ENCODE results near the gene BIRC6. TPM values are rescaled to one million over a fixed set of nuclear protein-coding genes. Genes with fewer than 3 reads are reported as not detected.
"Not testable (repeated sequence)": the region's sequence is repeated elsewhere in the genome, so short reads cannot be mapped to it uniquely, and the experiment has no call there.

Gene BIRC6
- polyA plus RNA-seq, 1 donor (not counting 4 experiments of a cell fraction or from before 2014, with no cell fraction given), result 57.0 TPM

DNA sequence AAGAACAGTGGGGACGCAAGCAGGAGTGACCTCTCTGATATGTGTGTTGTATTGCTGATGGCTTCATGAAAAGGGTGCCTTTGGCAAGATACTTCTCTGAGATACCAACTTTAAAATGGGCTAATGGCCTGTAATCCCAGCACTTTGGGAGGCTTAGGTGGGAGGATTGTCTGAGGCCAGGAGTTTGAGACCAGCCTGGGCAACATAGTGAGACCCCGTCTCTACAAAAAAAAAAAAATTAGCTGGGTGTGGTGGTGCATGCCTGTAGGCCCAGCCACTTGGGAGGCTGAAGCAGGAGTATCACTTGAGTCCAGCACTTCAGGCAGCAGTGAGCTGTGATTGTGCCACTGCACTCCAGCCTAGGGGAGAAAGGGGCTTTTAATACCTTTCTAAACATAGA is 9.8 kb downstream of the BIRC6 start:
- no peak for TF ChIP-seq CTCF (optimal IDR thresholded peaks at IDR 0.05 in 1 of 3, IDR thresholded peaks at IDR 0.05 in 1 of 3, conservative IDR thresholded peaks at IDR 0.05 in 1 of 3; ENCODE audit: extremely low read depth in 1 of 3, insufficient read depth in 2 of 3, low read length in 3 of 3)
- no peak for TF ChIP-seq EZH2 (IDR thresholded peaks at IDR 0.05; ENCODE audit: low read length)
- Histone ChIP-seq H3K9ac (ENCODE audit: control insufficient read depth, extremely low read depth, insufficient read depth, low read length) (no peak overlapping the region), H3K27ac (ENCODE audit: control insufficient read depth, insufficient read depth, low read length) (no peak overlapping the region), H3K9me1 (ENCODE audit: control insufficient read depth, extremely low read depth, insufficient read depth, low read length) (no peaks in the 10 kb centered on the region), H4K20me1 (ENCODE audit: control insufficient read depth, extremely low read depth, insufficient read depth, low read length) (peaks cover 18% of the 10 kb centered on the region), H3K4me1 (ENCODE audit: control insufficient read depth, extremely low read depth, insufficient read depth, low read length) (no peaks in the 10 kb centered on the region), H3K9me3 (ENCODE audit: control insufficient read depth, low read depth, low read length) (no peaks in the 10 kb centered on the region), H3K4me3 (ENCODE audit: control insufficient read depth in 2 of 3, extremely low read depth in 1 of 3, insufficient read depth in 2 of 3, low read depth in 1 of 3, low read length in 3 of 3) (no peak overlapping the region), H2AFZ (ENCODE audit: control insufficient read depth, low read length) (no peak overlapping the region), H3K27me3 (ENCODE audit: control insufficient read depth, extremely low read depth, insufficient read depth, low read length) (no peaks in the 10 kb centered on the region), H3K79me2 (ENCODE audit: control insufficient read depth, insufficient read depth, low read length) (peaks cover 97% of the 10 kb centered on the region), H3K36me3 (ENCODE audit: control insufficient read depth in 2 of 2, extremely low read depth in 1 of 2, insufficient read depth in 2 of 2, low read length in 2 of 2) (no peaks in the 10 kb centered on the region), H3K4me2 (ENCODE audit: control insufficient read depth, extremely low read depth, insufficient read depth, low read depth, low read length) (no peak overlapping the region)
- dilution Hi-C loops (cut with MboI; ENCODE audit: extremely low pct_ligation_motif_present, low sequenced_read_pairs), result no loop called here
- FAIRE-seq (no peak), DNase-seq (ENCODE audit: low read depth, low spot score) (no peak)

DNA sequence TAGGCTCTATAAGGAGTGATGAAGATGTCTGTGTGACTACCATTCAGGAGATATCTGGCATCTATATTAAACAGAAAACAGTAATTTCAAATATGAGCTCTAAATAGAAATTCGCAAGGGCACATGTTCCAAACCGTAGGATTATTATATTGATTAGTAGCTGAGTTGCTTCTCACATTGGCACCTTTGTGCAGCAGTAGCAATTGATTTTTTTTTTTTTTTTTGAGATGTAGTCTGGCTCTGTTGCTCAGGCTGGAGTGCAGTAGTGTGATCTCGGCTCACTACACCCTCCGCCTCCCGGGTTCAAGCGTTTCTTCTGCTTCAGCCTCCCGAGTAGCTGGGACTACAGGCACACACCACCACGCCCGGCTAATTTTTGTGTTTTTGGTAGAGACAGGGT is 12.4 kb downstream of the BIRC6 start:
- no peak overlapping the region for H2AFZ ChIP-seq (ENCODE audit: control insufficient read depth, low read length)
- TF ChIP-seq EZH2 (IDR thresholded peaks at IDR 0.05; ENCODE audit: low read length) (no peak), CTCF (optimal IDR thresholded peaks at IDR 0.05 in 1 of 3, IDR thresholded peaks at IDR 0.05 in 1 of 3, conservative IDR thresholded peaks at IDR 0.05 in 1 of 3; ENCODE audit: extremely low read depth in 1 of 3, insufficient read depth in 2 of 3, low read length in 3 of 3) (no peak)
- H3K4me2 ChIP-seq (ENCODE audit: control insufficient read depth, extremely low read depth, insufficient read depth, low read depth, low read length), result no peak overlapping the region
- no peak for DNase-seq (ENCODE audit: low read depth, low spot score)
- no peaks in the 10 kb centered on the region for H3K9me3 ChIP-seq (ENCODE audit: control insufficient read depth, low read depth, low read length)
- H3K9me1 ChIP-seq (ENCODE audit: control insufficient read depth, extremely low read depth, insufficient read depth, low read length), result no peaks in the 10 kb centered on the region
- dilution Hi-C loops (cut with MboI; ENCODE audit: extremely low pct_ligation_motif_present, low sequenced_read_pairs), result no loop called here
- peaks cover 97% of the 10 kb centered on the region for H3K79me2 ChIP-seq (ENCODE audit: control insufficient read depth, insufficient read depth, low read length)
- peaks cover 18% of the 10 kb centered on the region for H4K20me1 ChIP-seq (ENCODE audit: control insufficient read depth, extremely low read depth, insufficient read depth, low read length)
- no peaks in the 10 kb centered on the region for H3K4me1 ChIP-seq (ENCODE audit: control insufficient read depth, extremely low read depth, insufficient read depth, low read length)
- H3K36me3 ChIP-seq (ENCODE audit: control insufficient read depth in 2 of 2, extremely low read depth in 1 of 2, insufficient read depth in 2 of 2, low read length in 2 of 2), result no peaks in the 10 kb centered on the region
- H3K9ac ChIP-seq (ENCODE audit: control insufficient read depth, extremely low read depth, insufficient read depth, low read length), result no peak overlapping the region
- no peak for FAIRE-seq
- no peak overlapping the region for H3K27ac ChIP-seq (ENCODE audit: control insufficient read depth, insufficient read depth, low read length)
- H3K4me3 ChIP-seq (ENCODE audit: control insufficient read depth in 2 of 3, extremely low read depth in 1 of 3, insufficient read depth in 2 of 3, low read depth in 1 of 3, low read length in 3 of 3), result no peak overlapping the region
- H3K27me3 ChIP-seq (ENCODE audit: control insufficient read depth, extremely low read depth, insufficient read depth, low read length), result no peaks in the 10 kb centered on the region

DNA sequence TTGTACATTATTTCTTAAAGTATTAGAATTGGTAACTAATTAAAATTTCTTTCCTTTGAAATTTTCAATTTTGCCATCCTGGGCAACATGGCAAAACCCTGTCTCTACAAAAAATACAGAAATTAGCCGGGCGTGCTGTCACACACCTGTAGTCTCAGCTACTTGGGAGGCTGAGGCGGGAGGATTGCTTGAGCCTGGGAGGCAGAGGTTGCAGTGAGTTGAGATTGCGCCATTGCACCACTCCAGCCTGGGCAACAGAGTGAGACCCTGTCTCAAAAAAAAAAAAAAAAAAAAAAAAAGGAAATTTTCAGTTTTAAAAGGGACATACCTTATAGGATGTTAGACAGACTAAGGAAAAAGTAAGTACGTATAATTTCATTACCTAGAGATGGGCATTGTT is 14.1 kb downstream of the BIRC6 start:
- dilution Hi-C loops (cut with MboI; ENCODE audit: extremely low pct_ligation_motif_present, low sequenced_read_pairs); H3K9ac ChIP-seq (ENCODE audit: control insufficient read depth, extremely low read depth, insufficient read depth, low read length); H3K9me3 ChIP-seq (ENCODE audit: control insufficient read depth, low read depth, low read length); H3K4me1 ChIP-seq (ENCODE audit: control insufficient read depth, extremely low read depth, insufficient read depth, low read length); H3K9me1 ChIP-seq (ENCODE audit: control insufficient read depth, extremely low read depth, insufficient read depth, low read length); H3K4me3 ChIP-seq (ENCODE audit: control insufficient read depth in 2 of 3, extremely low read depth in 1 of 3, insufficient read depth in 2 of 3, low read depth in 1 of 3, low read length in 3 of 3); FAIRE-seq; DNase-seq (ENCODE audit: low read depth, low spot score); H3K36me3 ChIP-seq (ENCODE audit: control insufficient read depth in 2 of 2, extremely low read depth in 1 of 2, insufficient read depth in 2 of 2, low read length in 2 of 2); H3K27ac ChIP-seq (ENCODE audit: control insufficient read depth, insufficient read depth, low read length); H3K4me2 ChIP-seq (ENCODE audit: control insufficient read depth, extremely low read depth, insufficient read depth, low read depth, low read length); H2AFZ ChIP-seq (ENCODE audit: control insufficient read depth, low read length); H3K27me3 ChIP-seq (ENCODE audit: control insufficient read depth, extremely low read depth, insufficient read depth, low read length): not testable (repeated sequence)
- Histone ChIP-seq H3K79me2 (ENCODE audit: control insufficient read depth, insufficient read depth, low read length) (peaks cover 95% of the 10 kb centered on the region), H4K20me1 (ENCODE audit: control insufficient read depth, extremely low read depth, insufficient read depth, low read length) (peaks cover 18% of the 10 kb centered on the region)
